ENCODE results near the gene PRKCZ.
"Not testable (repeated sequence)": the region's sequence is repeated elsewhere in the genome, so short reads cannot be mapped to it uniquely, and the experiment has no call there.

The PRKCZ gene

GRCh38 chr1:2135441-2135841 is 85.2 kb downstream of the PRKCZ start:
- DNase-seq (ENCODE audit: low spot score), result peak; percentile 78

GRCh38 chr1:2135941-2136340 is 85.7 kb downstream of the PRKCZ start:
- DNase-seq (ENCODE audit: low spot score), result no peak

DNA sequence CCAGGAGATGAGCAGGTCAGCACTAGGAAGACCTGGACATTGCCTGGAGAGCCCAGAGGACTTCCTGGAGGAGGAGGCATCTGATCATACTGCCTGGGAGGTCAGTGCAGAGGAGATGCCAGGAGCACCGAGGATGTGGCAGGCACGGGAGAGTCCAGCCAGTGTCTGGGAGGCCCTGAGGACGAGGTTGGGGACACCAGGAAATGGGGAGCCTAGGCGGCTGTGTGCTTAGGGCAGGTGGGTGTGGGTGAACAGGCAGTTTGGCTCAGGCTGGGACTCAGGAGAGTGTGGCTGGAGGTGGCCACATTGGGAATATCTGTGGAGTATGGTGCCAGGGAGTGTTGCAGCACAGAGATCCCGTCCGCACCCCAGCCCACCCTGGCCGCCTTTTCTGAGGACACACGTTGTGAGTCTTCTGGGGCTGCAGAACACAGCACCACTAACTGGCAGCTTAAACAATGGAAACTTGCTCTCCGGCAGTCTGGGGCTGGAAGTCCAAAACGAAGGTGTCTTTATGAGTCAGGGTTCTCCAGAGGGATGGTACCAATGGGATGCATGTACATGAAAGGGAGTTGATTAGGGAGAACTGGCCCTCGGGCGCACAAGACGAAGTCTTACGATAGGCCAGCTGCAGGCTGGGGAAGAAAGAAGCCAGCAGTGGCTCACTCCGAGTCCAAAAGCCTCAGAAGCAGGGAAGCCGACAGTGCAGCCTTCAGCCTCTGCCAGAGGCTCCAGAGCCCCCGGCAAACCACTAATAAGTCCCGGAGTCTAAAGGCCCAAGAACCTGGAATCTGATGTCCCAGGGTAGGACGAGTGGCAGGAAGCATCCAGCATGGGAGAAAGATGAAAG is 86.4 kb downstream of the PRKCZ start:
- DNase-seq (ENCODE audit: low spot score), result no peak

DNA sequence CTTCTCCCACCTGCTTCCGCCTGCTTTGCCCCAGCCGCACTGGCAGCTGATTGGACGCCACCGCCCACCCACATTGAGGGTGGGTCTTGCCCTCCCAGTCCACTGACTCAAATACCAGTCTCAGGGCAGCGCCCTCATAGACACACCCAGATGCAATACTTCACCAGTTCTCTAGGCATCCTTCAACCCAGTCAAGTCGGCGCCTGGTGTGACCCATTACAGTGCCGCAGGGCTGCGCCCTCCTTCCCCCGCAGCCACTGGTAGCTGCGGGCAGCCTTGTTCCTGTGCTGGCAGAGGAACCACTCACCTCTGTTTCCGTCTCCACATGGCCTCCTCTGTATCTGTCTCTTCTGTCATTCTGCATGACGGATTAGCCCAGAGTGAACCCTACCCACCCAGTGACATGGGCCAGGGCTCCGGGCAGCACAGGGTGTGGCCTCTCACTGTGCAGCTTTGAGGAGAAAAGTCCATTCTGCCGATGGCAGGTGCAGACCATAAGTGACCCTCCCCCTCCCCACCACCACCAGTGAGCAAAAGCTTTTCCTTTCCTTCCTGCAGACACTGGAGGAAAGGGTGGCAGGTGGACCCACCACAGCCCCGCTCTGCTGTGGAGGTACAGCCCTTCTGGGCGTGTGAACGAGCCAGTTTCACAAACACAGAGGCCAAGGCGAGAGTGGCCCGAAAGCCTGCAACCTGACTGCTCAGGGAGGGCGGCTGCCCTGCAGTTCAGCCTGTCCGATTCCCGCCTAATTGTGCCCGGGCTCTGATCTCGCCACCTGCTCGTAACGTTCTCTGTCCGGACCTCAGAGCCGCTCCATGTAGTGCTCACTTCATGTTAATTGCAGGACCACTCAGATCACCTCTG is 87.3 kb downstream of the PRKCZ start:
- DNase-seq (ENCODE audit: low spot score), result no peak

DNA sequence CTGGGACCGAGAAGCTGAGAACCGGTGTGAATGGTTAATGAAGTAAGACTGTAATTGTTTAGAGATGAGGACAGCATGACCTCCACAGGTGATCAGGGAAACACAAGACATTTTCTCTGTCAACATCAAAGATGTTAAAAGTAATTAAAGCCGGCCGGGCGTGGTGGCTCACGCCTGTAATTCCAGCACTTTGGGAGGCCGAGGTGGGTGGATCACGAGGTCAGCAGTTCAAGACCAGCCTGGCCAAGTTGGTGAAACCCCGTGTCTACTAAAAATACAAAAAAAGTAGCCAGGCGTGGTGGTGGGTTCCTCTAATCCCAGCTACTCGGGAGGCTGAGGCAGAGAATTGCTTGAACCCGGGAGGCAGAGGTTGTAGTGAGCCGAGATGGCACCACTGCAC is 88.9 kb downstream of the PRKCZ start:
- not testable (repeated sequence) for DNase-seq (ENCODE audit: low spot score)

DNA sequence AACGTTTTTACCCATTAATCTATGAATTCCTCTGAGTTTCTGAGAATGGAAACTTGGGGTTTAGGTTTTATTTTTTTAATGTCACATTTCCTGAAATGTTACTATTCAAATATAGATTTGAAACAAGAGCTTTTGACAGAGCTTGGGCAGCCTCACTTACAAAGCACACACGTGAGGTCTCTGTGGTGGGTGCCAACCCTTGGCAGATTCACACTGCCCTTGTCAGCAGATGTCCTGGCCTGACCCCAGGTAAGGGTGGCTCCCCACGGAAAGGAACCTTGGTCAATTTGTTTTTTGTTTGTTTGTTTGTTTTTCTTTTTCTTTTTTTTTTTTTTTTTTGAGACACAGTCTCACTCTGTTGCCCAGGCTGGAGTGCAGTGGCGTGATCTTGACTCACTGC is 90.8 kb downstream of the PRKCZ start:
- DNase-seq (ENCODE audit: low spot score), result no peak

DNA sequence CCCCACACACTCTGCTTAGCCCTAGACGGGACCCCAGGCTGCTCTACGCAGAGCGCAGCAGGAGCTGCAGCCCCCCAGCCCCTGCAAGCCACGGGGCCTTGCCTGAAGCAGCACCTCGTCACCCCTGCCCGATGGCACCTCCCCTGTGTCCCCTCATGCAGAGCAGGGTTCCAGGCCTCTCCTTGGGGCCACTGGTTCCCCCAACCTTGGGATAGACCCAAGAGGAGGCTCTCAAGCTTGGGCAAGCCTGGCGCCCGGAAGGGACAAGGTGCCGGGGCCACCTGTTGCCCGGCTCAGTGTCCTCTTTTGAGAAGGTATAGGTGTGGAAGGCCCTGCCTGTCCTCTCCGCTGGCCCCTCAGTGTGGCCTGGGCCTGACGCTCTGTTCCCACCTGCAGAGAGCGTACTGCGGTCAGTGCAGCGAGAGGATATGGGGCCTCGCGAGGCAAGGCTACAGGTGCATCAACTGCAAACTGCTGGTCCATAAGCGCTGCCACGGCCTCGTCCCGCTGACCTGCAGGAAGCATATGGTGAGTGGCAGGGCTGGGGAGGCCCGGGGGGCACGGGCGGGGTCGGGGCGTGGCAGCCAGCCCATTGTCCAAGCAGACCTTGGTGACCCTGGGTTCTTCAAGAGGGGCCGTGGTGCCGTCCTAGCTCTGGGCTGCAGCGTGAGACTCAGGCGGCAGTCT is 93.7 kb downstream of the PRKCZ start:
- DNase-seq (ENCODE audit: low spot score), result no peak

- no peak for DNase-seq (ENCODE audit: low spot score)
Observed at GRCh38 chr1:2144501-2145090, 94.4 kb downstream of the PRKCZ start.

GRCh38 chr1:2145946-2146835 is 96.0 kb downstream of the PRKCZ start:
- DNase-seq (ENCODE audit: low spot score), result no peak

DNA sequence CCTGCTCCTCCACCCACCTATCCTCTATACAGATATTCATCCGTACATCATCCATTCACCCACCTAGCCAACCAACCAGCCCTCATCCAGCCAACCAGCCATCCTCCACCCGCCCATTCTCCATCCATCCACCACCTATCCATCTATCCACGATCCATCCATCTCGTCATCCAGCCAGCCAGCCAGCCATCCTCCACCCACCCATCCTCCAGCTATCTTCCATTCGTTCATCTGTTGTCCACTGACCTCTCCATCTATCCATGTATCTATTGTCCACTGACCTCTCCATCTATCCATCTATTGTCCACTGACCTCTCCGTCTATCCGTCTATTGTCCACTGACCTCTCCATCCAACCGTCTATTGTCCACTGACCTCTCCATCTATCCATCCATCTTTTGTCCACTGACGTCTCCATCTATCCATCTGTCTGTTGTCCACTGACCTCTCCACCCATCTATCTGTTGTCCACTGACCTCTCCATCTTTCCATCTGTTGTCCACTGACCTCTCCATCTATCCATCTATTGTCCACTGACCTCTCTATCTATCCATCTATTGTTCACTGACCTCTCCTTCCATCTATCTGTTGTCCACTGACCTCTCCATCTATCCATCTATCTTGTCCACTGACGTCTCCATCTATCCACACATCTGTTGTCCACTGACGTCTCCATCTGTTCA is 96.8 kb downstream of the PRKCZ start:
- DNase-seq (ENCODE audit: low spot score), result no peak

GRCh38 chr1:2147869-2148268 is 97.7 kb downstream of the PRKCZ start:
- not testable (repeated sequence) for DNase-seq (ENCODE audit: low spot score)

GRCh38 chr1:2148691-2149090 is 98.5 kb downstream of the PRKCZ start:
- no peak for DNase-seq (ENCODE audit: low spot score)

- DNase-seq (ENCODE audit: low spot score), result no peak
Observed at GRCh38 chr1:2150801-2151200, 100.6 kb downstream of the PRKCZ start.

- no peak for DNase-seq (ENCODE audit: low spot score)
Observed at GRCh38 chr1:2151252-2151651, 101.0 kb downstream of the PRKCZ start.

DNA sequence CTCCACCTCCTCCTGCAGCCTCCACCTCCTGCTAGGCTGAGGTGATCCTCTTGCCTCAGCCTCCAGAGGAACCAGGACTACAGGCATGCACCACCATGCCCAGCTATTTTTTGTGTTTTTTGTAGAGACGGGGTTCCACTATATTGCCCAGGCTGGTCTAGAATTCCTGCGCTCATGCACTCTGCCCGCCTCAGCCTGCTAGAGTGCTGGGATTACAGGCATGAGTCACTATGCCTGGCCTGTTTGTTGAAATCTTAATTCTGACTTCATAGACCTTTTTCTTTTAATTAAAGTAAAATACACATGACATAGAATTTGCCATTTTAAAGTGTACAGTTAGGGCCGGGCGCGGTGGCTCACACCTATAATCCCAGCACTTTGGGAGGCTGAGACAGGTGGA is 101.7 kb downstream of the PRKCZ start:
- DNase-seq (ENCODE audit: low spot score), result no peak

DNA sequence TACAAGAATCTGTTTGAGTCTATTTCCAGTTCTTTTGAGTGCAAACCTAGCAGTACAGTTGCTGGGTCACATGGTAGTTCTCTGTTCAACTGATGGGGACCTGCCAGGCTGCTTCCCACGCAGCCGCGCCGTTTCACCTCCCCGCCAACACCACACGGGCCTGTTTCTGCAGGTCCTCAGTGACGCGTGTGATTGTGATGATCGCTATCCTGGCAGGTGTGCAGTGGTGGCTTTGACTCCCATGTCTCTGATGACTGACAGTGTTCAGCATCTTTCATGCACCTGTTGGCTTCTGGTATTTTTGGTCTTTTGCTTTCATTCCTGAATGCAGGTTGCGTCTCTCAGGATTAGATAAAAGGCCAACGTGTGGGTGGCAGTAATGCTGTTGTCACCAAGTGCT is 102.7 kb downstream of the PRKCZ start:
- no peak for DNase-seq (ENCODE audit: low spot score)

GRCh38 chr1:2154022-2154421 is 103.8 kb downstream of the PRKCZ start:
- no peak for DNase-seq (ENCODE audit: low spot score)

DNA sequence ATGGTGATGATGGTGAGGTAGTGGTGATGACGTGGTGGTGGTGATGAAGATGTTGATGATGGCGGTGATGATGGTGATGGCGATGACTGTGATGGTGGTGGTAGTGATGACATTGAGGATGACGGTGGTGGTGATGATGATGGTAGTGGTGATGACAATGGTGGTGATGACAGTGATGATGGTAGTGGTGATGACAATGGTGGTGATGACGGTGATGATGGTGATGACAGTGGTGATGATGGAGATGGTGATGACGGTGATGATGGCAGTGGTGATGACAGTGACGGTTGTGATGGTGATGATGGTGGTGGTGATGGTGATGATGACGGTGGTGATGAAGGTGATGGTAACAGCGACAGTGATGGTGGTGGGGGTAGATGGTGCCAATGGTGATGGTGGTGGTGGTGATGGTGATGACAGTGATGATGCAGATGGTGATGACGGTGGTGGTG is 105.0 kb downstream of the PRKCZ start:
- no peak for DNase-seq (ENCODE audit: low spot score)

DNA sequence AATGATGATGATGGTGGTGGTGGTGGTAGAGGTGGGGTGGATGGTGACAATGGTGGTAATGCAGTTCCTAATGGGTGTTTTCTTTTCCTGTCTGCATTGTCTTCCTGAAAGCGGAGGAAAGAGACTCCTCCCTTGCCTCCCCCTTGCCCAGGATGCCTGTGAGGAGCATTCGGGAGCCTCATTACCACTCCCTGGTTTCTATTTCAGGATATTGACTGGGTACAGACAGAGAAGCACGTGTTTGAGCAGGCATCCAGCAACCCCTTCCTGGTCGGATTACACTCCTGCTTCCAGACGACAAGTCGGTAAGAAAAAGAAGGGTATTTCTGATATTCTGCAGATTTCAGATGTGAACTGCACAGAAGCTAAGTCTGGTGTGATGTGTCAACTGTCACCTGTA is 105.6 kb downstream of the PRKCZ start:
- DNase-seq (ENCODE audit: low spot score), result no peak

GRCh38 chr1:2156866-2157265 is 106.7 kb downstream of the PRKCZ start:
- no peak for DNase-seq (ENCODE audit: low spot score)

- no peak for DNase-seq (ENCODE audit: low spot score)
Observed at GRCh38 chr1:2157856-2158255, 107.6 kb downstream of the PRKCZ start.

Data from AG08396 (cell line).